Measurements from ENCODE around the gene ZKSCAN8.

Gene ZKSCAN8

DNA sequence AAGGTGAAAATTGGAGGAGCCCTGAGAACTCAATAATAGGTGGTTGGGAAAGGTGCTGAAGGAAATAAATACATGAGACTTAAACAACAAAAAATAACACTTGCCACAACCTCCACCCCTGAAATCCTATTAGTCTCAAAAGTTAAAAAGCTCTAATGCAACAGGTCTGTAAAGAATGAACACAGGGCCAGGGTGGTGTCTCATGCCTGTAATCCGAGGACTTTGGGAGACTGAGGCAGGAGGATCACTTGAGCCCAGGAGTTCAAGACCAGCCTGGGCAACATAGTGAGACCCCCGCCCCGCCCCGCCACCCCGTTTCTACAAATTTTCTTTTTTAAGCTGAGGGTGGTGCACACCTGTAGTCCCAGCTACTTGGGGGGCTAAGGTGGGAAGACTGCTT is 1.1 kb upstream of the ZKSCAN8 start:
- no peak for DNase-seq

DNA sequence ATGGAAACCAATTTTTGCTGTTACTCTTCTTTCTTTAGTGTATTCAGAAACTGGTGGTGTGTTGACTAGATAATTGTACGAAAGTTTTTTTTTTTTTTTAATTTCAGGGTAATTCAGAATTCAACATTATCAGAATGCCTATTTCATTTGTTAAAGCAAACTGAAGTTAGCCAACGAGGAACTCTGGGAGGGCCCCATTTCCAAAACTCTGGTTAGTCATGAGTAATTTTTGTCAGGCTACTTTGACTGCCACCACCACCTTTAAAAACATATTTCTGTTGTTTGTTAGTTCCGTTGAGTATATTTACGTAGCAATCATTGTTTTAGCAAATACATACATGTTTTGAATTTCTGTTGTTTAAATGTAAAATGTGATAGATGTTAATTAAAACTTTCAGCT is 763 bp downstream of the ZKSCAN8 start:
- no peak for DNase-seq

DNA sequence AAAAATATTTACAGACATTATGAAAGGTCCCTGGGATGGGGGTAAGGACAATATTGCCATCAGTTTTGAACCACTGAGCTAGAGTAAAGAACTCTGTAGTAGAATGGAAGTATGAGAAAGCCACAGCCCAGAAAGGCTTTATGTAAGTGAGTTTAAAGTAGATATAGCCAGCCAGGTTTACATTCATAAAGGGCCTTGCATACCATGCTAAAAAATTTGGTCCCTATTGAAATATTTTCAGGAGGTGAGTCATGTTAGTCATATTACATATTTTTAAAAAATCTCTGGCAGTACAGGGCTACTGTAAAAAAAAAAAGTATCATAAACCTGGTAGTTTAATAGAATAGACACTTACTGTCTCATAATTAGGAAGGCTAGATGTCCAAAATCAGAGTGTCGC is 3.5 kb downstream of the ZKSCAN8 start:
- DNase-seq, result no peak

DNA sequence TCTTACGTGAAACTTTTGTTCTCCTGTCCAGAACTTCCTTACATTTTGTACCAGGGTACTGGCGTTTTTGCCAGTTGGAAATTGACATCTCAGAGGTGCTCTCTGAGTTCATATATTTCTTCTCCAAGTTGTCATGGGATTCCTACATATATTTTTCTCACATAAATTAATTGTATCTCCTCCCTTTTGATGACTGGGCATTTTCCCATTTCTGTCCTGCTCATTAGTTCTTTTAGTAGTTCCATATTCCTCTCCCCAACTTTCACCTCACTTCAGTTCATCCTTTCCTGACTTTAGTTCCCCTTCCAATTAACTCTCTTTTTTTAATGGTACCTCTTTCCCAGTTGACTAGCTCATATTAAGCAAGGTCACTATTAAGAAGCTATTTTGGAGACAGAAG is 10.8 kb downstream of the ZKSCAN8 start:
- no peak for DNase-seq

DNA sequence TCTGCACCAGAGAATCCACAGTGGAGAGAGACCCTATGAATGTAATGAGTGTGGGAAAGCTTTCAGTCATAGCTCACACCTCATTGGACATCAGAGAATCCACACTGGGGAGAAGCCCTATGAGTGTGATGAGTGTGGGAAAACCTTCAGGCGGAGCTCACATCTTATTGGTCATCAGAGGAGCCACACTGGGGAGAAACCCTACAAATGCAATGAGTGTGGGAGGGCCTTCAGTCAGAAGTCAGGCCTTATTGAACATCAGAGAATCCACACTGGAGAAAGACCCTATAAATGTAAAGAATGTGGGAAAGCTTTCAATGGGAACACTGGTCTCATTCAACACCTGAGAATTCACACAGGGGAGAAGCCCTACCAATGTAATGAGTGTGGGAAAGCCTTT is 11.9 kb downstream of the ZKSCAN8 start:
- DNase-seq, result no peak

DNA sequence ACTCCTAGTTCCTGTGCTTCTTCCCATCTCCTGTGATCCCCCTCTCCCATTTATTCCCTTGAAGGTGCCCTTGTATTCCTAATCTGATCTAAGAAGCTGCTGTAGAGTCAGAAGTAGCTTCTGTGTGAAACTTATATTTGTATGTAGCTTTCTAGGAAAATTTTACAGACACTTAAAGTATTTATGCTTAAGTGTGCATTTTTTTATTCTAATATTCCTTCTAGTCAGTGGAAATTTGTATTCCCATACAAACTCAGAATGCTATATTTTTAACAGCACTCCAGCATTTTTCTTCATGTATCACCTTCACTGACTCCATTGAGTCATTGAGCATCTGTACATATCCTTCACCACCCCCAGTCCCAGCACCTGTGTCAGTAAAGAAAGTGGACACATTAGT is 12.7 kb downstream of the ZKSCAN8 start:
- DNase-seq, result no peak

DNA sequence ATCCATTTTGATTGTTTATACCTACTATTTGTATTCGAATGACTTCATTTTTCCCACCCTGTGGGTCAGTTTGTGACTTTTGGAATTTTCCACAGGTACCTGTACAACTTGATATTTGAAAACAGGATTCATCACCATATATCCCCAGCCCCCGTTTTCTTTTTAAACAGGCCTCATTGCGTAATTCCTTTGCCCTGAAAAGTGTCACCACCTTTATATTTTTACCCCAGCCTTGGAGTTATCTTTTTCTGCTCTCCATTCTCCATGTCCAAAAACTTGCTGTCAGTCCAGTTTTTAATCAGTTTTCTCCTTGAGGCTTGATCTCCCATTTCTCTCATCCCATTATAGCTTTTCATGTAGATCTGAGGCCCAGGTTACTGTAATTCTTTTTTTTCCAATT is 16.6 kb downstream of the ZKSCAN8 start:
- DNase-seq, result no peak

DNA sequence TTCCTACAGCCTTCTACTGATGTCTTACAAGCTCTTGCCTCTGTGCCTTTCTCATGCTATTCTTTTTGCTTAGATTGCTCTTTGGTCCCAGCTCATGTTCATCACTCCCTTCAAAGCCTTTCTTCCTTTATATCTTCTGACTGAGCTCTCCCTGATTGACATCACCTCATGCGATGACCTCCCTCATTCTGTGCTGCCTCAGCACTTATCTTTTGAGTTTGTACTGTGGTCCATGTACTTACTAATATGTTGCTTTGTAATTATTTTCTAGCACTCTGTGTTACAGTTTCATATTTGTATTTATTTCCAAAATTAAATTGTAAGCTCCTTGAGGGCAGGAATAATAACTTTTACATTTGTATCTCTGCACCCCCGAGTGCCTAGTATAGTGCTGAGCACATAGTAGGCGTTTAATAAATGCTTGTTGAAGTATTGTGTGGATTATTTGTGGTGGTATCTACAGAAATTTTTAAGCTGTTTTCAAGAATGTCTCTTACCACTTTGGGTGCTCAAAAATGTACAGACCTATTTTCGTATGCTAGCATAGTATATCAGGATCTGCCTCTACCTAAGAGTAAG is 17.4 kb downstream of the ZKSCAN8 start:
- no peak for DNase-seq

DNA sequence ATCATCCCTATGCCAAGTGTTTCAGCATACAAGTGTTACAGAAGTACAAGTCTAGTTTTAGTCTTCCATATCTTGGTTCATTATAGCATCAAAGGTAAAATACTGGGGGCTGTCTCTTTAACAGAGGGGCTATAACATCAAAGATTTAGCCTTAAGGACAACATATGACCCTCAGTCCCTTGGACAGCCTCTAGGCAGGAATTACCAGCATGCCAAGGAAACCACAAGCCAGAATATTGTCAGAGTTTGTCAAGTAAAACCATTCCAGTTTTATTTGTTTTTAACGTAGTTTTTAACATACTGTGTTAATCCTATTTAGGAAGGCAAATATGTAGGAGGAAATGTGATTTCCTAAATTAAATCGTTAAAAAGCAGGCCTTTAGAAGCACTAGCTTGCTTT is 18.6 kb downstream of the ZKSCAN8 start:
- DNase-seq, result no peak

DNA sequence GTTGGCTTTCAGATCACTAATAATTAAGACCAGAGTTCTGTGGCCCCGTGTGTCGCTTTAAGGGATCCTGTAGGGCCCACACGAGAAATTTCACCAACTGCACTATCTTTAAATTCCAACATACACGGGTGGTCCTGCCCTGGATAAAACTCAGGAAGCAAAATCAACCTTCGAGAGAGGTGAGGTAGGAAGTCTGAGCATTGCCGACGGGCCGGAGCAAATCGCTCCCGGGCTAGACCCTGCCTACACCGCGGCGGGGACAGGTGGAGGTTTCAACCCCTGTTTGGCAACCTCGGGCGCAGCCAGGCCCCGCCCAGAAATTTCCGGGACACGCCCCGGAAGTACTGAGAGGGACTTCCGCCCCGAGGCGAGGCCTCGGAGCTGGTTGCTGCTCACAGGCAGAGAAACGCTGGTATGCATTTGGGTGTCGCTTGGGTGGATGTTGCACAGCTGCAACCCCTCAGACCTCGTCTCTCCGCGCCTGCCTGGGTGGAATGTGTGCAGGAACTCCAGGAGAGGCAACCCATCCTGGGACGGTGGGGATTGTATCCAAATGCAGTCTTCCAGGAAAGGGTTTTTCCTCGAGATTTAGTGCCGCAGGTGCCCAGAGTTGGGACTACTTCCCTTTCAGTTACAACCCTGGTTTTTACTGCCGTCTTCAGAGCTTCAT is 19.9 kb downstream of the ZKSCAN8 start:
- peak; percentile 65 for DNase-seq

DNA sequence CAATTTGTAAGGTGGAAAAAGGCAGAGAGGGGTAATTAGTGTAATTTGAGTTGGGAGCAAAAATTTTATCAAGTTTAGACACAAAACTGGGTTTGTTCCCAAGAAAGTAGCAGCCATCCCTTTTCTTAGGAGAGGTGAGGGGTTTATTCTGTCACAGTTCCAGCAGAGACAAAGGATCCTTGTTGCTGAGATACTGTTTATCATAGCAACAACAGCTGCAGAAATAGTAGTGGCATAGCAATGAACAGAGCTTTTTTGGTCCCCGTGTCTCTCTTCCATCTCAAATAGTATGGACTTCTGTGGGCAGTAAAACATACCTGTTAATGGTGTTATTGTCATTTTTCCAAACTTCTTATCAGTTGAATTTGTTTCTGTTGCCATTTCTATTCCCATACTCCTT is 23.9 kb downstream of the ZKSCAN8 start:
- DNase-seq, result no peak

DNA sequence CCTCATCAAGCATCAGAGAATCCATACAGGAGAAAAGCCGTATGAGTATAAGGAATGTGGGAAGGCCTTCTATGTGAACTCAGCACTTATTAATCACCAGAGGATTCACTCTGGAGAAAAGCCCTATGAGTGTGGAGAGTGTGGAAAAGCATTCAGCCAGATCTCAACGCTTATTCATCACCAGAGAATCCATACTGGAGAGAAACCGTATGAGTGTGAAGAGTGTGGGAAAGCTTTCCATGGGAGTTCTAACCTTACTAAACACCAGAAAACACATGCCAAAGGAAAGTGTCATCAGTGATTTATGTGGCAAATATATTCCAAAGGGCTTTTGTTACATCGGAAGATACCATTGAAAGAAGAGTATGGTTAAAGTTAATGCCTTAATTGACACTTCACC is 25.4 kb downstream of the ZKSCAN8 start:
- DNase-seq, result no peak

DNA sequence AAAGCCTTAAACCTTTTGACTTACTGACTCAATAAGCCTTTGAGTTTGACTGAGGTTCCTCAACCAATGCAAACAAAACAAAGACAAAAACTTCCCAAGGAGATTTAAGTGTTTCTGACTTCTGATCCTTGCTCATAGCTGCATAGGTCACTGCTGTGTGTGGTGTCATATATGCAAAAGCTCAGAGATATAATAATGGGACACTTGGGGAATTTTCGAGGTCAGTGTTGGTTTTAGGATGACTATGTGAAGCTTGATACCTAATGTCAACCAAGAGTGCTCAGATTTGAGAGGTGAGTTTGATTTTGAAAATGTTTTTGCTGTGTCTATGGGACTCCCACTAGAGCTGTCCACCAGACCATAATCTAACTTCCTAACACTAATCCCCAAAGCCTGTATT is 26.2 kb downstream of the ZKSCAN8 start:
- DNase-seq, result no peak

DNA sequence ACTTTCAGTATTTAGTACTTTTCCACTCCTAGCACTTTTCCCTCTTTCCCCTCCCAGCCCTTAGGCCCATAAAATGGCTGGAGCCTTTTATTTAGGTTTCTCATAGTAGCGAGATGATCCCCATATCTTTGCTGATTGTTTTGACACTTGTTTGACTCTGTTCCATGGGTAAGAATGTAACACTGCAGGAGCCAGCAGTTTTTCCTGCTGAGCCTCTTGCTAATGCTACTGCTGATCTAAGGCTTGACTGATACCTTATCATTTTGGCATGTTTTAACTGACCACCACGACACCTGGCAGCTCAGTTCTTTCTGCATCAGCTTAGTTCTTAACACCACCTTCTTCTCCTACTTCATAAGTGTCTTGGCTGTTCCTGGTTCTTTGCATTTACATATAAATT is 29.6 kb downstream of the ZKSCAN8 start:
- no peak for DNase-seq

DNA sequence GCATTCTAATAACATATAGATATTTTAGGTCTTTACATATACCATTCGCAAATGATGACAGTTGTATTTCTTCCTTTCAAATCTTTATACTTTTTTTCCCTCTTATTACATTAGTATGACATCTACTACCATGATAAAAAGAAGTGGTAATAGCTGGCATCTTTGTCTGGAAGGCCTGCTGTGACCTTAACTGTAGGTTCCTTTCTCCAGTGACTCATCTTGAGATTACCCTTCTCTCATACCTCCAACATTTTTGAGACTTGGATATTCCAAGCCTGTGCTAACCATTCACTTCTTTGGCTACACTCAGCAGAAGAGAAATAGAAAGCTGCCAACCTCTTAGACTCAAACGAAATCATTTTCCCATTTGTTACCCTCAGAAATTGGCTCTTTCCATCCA is 30.3 kb downstream of the ZKSCAN8 start:
- no peak for DNase-seq

DNA sequence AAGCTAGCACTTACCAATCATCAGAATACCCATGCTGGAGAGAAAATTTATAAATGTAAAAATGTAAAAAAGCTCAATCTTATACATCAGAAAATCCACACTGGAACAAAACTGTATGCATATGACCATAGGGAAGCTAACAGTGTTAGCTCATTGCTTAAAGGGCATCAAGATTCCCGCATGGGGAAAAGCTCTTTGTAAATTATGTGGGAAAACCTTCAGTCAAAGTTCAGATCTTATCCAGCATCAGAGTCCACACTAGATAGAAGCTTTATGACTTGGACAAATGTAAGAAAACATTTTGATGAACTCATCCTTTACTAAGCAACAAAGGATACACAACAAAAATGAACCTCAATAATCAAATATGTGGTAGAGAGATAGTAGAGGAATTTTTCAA is 34.7 kb downstream of the ZKSCAN8 start:
- no peak for DNase-seq

DNA sequence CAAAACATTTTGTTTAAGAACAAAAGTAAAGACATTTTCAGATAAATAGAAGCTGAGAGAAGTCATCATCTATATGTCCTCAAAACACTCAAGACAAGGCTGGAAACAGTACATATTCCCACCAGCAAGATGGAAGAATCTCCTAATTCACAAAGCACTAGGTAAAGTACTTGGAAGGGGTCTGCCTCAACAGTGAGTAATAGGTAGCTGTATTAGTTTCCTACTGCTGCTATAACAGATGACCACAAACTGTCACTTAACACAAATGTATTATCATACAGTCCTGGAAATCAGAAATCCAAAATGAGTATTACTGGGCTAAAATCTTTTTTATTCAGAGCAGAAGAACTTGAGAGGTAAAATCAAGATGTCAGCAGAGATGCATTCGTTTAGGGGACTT is 40.6 kb downstream of the ZKSCAN8 start:
- no peak for DNase-seq

DNA sequence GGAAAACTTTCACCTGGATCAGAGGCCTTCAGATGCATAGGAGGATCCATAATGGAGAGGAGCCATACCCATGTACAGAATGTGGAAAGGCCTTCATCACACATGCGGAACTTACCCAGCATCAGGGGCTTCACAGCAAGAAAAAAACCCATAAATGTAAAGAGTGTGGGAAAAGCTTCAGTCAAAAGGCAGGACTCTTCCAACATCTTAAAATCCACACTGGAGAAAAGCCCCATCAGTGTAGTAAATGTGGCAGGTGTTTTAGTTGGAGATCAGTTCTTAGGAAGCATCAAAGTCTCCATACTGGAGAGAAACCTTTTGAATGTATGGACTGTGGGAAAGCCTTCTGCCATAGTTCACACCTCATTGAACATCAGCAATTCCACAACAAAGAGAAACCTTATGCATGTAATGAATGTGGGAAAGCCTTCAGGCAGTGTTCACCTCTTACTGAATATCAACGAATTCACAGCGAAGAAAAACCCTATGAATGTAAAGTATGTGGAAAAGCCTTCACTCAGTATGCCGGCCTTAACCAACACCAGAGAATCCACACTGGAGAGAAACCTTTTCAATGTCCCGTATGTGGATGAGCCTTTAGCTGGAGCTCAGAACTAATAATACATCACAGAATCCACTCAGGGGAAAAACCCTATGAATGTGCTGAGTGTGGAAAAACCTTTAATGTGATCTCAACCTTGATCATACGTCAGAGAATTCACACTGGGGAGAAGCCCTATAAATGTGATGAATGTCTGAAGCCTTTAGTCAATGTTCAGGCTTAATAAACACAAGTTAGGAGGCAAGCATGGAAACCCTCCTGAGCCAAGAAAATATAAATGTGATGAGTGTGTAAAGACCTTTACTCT is 46.7 kb downstream of the ZKSCAN8 start:
- no peak for DNase-seq

DNA sequence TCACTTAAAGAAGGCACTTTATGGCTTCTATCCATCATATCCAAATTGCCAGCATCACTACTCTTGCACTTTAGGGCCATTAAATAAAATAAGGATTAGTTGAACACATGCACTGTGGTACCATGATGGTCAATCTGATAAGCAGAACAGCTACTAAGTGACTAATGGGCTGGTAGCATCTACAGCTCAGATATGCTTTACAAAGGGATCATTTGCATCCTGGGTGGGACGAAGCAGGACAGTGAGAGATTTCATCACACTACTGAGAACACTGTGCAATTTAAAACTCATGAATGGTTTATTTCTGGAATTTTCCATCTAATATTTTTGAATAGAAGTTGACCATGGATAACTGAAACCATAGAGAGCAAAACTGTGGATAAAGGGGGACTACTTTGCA is 58.3 kb downstream of the ZKSCAN8 start:
- DNase-seq, result no peak

DNA sequence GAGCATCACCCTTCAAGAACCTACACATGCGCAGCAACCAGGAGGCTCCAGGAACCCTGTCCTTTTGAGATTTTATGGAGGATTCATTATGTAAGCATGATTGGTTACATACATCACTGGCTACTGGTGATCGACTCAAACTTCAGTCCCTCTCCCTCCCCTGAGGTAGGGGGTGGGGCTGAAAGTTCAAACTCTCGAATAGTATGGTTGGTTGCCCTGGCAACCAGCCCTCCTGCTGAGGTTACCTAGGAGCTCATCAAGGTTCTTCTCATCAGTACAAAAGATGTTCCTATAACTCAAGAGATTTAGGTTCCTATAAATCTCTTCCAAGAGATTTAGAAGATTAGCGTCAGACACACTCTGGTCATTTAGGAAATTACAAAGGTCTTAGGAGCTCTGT is 61.5 kb downstream of the ZKSCAN8 start:
- no peak for DNase-seq

DNA sequence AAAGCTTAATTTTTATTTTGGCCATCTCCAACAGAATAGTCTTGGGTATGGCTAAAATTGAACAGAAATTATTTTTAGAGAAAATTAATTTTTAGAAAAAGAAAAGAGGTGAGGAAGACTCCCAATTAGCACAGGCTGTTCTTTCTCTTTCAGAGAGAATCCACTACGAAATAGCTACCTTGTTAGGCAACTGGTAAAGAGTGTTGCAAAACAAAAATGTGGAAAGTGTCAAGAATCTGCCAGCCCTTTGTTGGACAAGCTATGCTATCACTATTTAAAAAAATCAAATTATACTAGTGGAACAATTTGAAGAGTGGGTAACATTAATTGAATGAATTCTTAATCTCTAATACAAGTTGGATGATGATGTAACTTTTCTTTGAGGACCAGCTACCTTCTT is 64.2 kb downstream of the ZKSCAN8 start:
- DNase-seq, result no peak

DNA sequence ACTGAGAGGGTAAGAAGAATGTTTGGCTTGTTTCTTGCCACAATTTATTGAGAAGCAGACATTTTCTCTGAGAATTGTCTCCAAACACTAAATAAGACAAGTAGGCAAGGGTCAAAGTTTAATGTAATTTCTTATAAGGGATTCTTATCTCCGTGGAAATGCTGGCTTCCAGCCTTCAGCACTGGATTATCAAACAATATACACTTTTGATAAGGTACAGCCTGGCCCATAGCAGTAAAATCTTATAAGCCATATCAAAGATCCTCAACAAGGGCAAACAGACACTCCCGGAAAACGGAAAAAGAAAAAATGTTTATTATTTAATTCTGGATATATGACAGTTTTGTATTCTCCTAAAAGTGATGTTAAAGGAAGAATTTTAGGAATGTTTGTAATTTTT is 64.8 kb downstream of the ZKSCAN8 start:
- no peak for DNase-seq

DNA sequence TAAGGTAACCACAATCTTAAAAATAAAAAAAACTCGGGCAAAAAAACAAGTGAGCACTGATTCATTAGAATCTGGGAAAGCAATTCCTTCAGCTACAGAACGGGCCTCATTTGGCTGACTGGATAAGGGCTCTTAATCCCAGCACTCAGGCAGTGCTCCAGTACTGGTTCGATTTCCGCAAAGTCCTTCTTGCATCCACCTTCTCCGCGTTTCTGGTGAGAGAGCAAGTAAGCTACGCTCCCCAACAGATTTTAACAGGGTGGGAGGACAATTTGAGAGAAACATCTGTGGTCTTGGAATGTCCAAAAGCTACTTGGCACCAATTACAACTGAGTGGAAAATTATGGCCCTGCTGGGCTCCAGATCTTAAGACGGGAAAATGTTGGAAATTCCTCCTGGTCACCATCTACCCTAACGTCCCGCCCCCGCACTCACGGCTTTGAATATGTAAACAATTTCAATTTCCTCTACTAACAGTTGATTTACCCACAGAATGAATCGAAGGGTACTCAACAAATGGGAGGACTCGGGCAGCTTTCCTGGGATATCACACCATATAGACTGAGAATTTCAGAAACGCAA is 65.3 kb downstream of the ZKSCAN8 start:
- no peak for DNase-seq
